H1 (cell line): ENCODE data around the gene PRDX5. TPM values are rescaled to one million over a fixed set of nuclear protein-coding genes. Genes with fewer than 3 reads are reported as not detected.
A peak's percentile ranks its signal among the peaks of the same experiment; 100 is the strongest.

Source experiments
- ASH2L ChIP-seq: fragments of 200-600, 300-600 bp; sonication (generic); IDR thresholded peaks from one replicate; pipeline ENCODE4 v1.7.1; 2017; ENCODE audit warnings: low read length
- CBX5 ChIP-seq: fragments of 300-800, 300-1000 bp; sonication (generic); IDR thresholded peaks from 2 replicates; pipeline ENCODE4 v1.7.1; 2016; ENCODE audit warnings: antibody characterized with exemption, low read length, low read depth
- CTCF ChIP-seq, 3 experiments: IDR thresholded peaks; 1 replicate in 2 of 3; 2 replicates in 1 of 3; pipeline versions ENCODE4 v1.5.1 to v1.6.1; 2011; ENCODE audit warnings: low read length in 3 of 3, mild to moderate bottlenecking in 3 of 3, inconsistent platforms in 2 of 3, low read depth in 1 of 3, moderate library complexity in 1 of 3; ENCODE audit not compliant: insufficient read depth in 1 of 3; ENCODE audit errors: control extremely low read depth in 1 of 3
- polyA plus RNA-seq, 7 experiments: library from polyadenylated mRNA; depleted of rRNA in 3 of 7; stranded (reverse) in 5 of 7; unstranded in 2 of 7; fragments of >200 nt in 5 of 7; fragments of 200-250 nt in 2 of 7; gene quantifications; 1 replicate in 5 of 7; 2 replicates in 1 of 7; 4 replicates in 1 of 7; pipeline versions ENCODE4 v1.2.1 to v1.2.3, GENCODE V29; 2011 to 2013; ENCODE audit warnings: missing spikeins in 2 of 7, mixed read lengths in 2 of 7
- total RNA-seq: library from RNA; stranded (reverse); fragmentation: NEBNext Ultra II Directional; extraction: Animal tissue kit (Norgen Biotek cat#: 25700); gene quantifications from 2 replicates; pipeline ENCODE4 v1.2.1, GENCODE V29; 2021

The PRDX5 gene
- total and polyA plus RNA-seq, 2 of the 8 experiments (the other 6 are each of a cell fraction or from before 2014, with no cell fraction given), result 201 to 582 TPM

DNA sequence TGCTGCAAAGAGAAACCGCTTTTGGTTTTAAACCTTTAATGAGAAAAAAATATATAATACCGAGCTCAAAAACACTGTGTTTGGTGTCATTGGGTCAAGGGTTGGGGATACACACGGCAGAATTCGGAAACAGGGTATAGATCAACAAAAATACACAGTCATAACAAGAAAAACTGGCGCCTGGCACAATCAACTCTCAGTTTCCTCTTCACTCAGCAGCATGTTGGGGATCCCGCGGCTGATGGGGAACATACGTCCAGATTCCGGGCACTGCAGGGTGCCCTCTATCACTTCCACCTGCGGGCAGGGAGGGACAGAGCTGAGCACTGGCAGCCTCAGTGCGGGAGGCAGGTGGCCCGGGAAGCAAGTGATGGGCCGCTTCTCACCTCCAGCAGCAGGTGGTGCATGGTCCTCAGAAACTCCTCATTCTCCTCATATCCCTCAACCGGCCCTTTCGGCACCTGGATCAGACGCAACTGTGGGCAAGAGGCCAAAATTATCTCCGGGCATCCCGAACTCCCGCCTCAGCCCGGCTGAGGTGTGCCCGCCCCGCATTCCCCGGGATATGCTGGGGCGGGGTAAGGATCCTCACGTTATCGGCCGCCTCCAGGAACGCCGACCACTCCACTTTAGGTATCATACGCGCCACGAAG, 1.1 kb upstream of the PRDX5 start (continued):
- TF ChIP-seq CTCF (IDR thresholded peaks at IDR 0.05; ENCODE audit: control extremely low read depth in 1 of 3, insufficient read depth in 1 of 3, low read depth in 1 of 3, low read length in 3 of 3) (peak in 2 of 3 experiments; percentile 32 to 33; a peak in 3 of 4 replicates), ASH2L (no peak), CBX5 (no peak)
